Sigmoid colon (tissue), 7 donors: Measurements from ENCODE around the gene BCL6B. TPM values are rescaled to one million over a fixed set of nuclear protein-coding genes. Genes with fewer than 3 reads are reported as not detected.
"Not testable (repeated sequence)": the region's sequence is repeated elsewhere in the genome, so short reads cannot be mapped to it uniquely, and the experiment has no call there.

Experiments used
- DNase-seq: peaks from one replicate; pipeline ENCODE4 v3.0.0-alpha.2; 2019
- H3K27ac ChIP-seq, 4 donors: fragments of 200-600 bp; sonication (generic); one replicate each; pipeline ENCODE4 v1.5.1; 2016 to 2019; ENCODE audit warnings: mild to moderate bottlenecking in 1 of 4
- H3K27me3 ChIP-seq, 3 donors: fragments of 200-600 bp; sonication (generic); one replicate each; pipeline ENCODE4 v1.5.1; 2019; ENCODE audit warnings: mild to moderate bottlenecking in 1 of 3
- H3K36me3 ChIP-seq, 4 donors: fragments of 200-600 bp; sonication (generic); one replicate each; pipeline ENCODE4 v1.5.1; 2016 to 2019
- H3K4me1 ChIP-seq, 4 donors: fragments of 200-600 bp; sonication (generic); one replicate each; pipeline ENCODE4 v1.5.1; 2017 to 2019
- H3K4me3 ChIP-seq, 4 donors: fragments of 200-600 bp; sonication (generic); one replicate each; pipeline ENCODE4 v1.5.1; 2017 to 2019; ENCODE audit warnings: mild to moderate bottlenecking in 2 of 4, moderate library complexity in 1 of 4
- H3K9me3 ChIP-seq, 4 donors: fragments of 200-600 bp in 3 of 4; sonication (generic) in 3 of 4; one replicate each; pipeline versions ENCODE4 v1.5.1 to v1.6.1; 2013 to 2019
- EP300 ChIP-seq, 4 donors: sonication (generic); formaldehyde crosslinking; IDR thresholded peaks; one replicate each; pipeline ENCODE4 v1.6.1; 2017; ENCODE audit warnings: antibody characterized with exemption in 4 of 4
- POLR2A ChIP-seq, 2 donors: fragments of 450-650 bp; IDR thresholded peaks; one replicate each; pipeline ENCODE4 v1.6.1; 2016; ENCODE audit warnings: antibody characterized with exemption in 2 of 2, mild to moderate bottlenecking in 2 of 2, moderate library complexity in 2 of 2
- POLR2AphosphoS5 ChIP-seq, 4 donors: sonication (generic); formaldehyde crosslinking; IDR thresholded peaks; one replicate each; pipeline ENCODE4 v1.6.1; 2017; ENCODE audit warnings: antibody characterized with exemption in 4 of 4
- WGBS, 2 donors: extraction: QIAGEN DNeasy Blood & Tissue Kit; methylation state at CpG; one replicate each; pipeline ENCODE4 v1.1.7; 2013; 5-methylcytosine and 5-hydroxymethylcytosine counted together
- intact Hi-C: fragments of 100-400 bp; cut with DNase I; formaldehyde crosslinking; loops from one replicate; pipeline ENCODE4 v1.15.1; 2023
- polyA plus RNA-seq, 3 donors: library from polyadenylated mRNA; stranded (reverse); fragments of 200-250 nt; gene quantifications; one replicate each; pipeline ENCODE4 v1.2.3, GENCODE V29; 2013
- total RNA-seq, 4 donors: library from RNA; depleted of rRNA; stranded (reverse); fragments of >200 nt; gene quantifications; one replicate each; pipeline ENCODE4 v1.1.0, GENCODE V29; 2016
- TF ChIP-seq, protein P1 (sequence below), 4 experiments: fragments of 450-650 bp in 3 of 4; fragments of 200-600 bp in 1 of 4; IDR thresholded peaks; one replicate each; pipeline ENCODE4 v1.5.1; 2016 to 2019; ENCODE audit warnings: antibody characterized with exemption in 4 of 4, mild to moderate bottlenecking in 3 of 4, moderate library complexity in 2 of 4
- donor health status: healthy with polysubstance abuse.
- donor health status: Bipolar disorder and iron deficiency.
- donor health status: healthy.

Gene BCL6B
- total and polyA plus RNA-seq, 7 donors: 0.46 to 3.6 (median 2.6) TPM

- no peak for TF ChIP-seq POLR2A (IDR thresholded peaks at IDR 0.05)
- TF ChIP-seq POLR2AphosphoS5 (IDR thresholded peaks at IDR 0.05): peak in 1 of 4 donors; percentile 20
- TF ChIP-seq, protein P1, sequence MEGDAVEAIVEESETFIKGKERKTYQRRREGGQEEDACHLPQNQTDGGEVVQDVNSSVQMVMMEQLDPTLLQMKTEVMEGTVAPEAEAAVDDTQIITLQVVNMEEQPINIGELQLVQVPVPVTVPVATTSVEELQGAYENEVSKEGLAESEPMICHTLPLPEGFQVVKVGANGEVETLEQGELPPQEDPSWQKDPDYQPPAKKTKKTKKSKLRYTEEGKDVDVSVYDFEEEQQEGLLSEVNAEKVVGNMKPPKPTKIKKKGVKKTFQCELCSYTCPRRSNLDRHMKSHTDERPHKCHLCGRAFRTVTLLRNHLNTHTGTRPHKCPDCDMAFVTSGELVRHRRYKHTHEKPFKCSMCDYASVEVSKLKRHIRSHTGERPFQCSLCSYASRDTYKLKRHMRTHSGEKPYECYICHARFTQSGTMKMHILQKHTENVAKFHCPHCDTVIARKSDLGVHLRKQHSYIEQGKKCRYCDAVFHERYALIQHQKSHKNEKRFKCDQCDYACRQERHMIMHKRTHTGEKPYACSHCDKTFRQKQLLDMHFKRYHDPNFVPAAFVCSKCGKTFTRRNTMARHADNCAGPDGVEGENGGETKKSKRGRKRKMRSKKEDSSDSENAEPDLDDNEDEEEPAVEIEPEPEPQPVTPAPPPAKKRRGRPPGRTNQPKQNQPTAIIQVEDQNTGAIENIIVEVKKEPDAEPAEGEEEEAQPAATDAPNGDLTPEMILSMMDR (IDR thresholded peaks at IDR 0.05): no peak
- H3K36me3 ChIP-seq: no peaks in the 10 kb centered on the region
- peak within 1 kb of the TSS in 3 of 4 donors; percentile 19 to 58 (median 43) for H3K27ac ChIP-seq
- intact Hi-C loops: no loop called here
- DNase-seq: no peak
- 2% methylated on average over 58 of the region's 58 CpGs for WGBS, 2 donors
- H3K27me3 ChIP-seq: peaks cover 15 to 36% (median 26%) of the 10 kb centered on the region in 3 donors
- H3K4me1 ChIP-seq: peaks cover 0 to 39% (median 33%) of the 10 kb centered on the region in 4 donors
- H3K4me3 ChIP-seq: peak within 1 kb of the TSS; percentile 12 to 53 (median 43)
- H3K9me3 ChIP-seq: no peaks in the 10 kb centered on the region
Measured at GRCh38 chr17:7043497-7044198, 20.8 kb downstream of the BCL6B start, which contains the start of gene SLC16A11. SLC16A11 (minus strand) TSS chr17:7044092; CDS start chr17:7043513, 579 bp downstream.

- intact Hi-C loops: loop anchor here (1.0 kb wide), 1 partner anchor 91 kb away; no protein-coding TSS in a partner anchor
- H3K4me1 ChIP-seq: peaks cover 0 to 39% (median 33%) of the 10 kb centered on the region in 4 donors
- H3K4me3 ChIP-seq: peak overlapping the region in 2 of 4 donors; percentile 43
- WGBS, 2 donors: 5 to 23% methylated on average over 5 of the region's 5 CpGs
- peaks cover 15 to 36% (median 26%) of the 10 kb centered on the region in 3 donors for H3K27me3 ChIP-seq
- no peak for TF ChIP-seq POLR2AphosphoS5 (IDR thresholded peaks at IDR 0.05)
- TF ChIP-seq, protein P1 (IDR thresholded peaks at IDR 0.05): peak; percentile 63 to 77 (median 70)
- no peak for DNase-seq
- H3K9me3 ChIP-seq: no peaks in the 10 kb centered on the region
- peak overlapping the region; percentile 46 to 82 (median 78) for H3K27ac ChIP-seq
- no peaks in the 10 kb centered on the region for H3K36me3 ChIP-seq
Measured at GRCh38 chr17:7045492-7046126, 22.8 kb downstream of the BCL6B start.

DNA sequence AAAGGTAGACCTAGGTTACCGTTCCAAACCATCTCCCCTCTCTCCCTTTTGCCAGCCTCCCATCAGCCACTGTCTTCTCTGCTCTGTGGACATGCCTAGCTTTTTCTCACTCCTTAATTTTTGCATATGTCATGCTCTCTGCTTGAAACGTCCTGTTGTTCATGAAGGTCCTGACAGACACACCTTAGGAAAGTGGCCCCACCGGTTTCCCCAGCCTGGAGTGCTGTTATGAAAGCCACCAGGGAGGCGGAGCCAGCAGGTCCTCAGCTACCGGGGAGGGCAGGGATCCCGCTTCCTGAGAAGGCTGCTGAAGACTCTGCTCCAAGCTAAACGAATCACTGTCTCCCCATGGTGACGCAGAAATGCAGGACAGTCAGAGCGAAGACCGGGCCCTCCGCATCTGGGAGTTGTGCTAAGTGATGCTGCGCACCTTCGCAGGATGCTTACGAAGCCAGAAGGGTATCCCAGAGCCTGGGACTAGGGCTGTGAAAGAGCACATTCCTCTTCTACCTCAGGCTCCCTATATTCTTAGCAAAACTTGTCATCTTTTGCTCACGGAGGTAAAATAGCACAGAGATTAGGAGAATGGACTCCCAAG, 23.4 kb downstream of the BCL6B start:
- H3K27me3 ChIP-seq: peaks cover 15 to 36% (median 26%) of the 10 kb centered on the region in 3 donors
- DNase-seq: no peak

DNA sequence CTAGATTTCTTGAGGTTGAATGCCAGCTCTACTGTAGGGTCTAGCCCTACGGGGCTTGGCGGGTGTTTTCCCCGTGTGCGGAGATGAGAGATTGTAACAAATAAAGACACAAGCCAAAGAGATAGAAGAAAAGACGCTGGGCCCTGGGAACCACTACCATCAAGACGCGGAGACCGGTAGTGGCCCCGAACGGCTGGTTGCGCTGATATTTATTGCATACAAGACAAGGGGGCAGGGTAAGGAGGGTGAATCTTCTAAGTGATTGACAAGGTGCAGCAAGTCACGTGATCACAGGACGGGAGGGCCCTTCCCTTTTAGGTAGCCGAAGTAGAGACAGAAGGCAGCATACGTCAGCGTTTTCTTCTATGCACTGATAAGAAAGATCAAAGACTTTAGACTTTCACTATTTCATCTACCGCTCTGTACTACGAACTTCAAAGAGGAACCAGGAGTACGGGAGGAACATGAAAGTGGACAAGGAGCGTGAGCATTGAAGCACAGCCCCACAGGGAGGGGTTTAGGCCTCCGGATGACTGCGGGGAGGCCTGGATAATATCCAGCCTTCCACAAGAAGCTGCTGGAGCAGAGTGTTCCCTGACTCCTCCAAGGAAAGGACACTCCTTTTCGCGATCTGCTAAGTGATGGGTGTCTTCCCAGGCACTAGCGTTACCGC, 24.0 kb downstream of the BCL6B start:
- H3K9me3 ChIP-seq, intact Hi-C loops, H3K36me3 ChIP-seq: not testable (repeated sequence)
- TF ChIP-seq POLR2AphosphoS5 (IDR thresholded peaks at IDR 0.05) (peak; percentile 61 to 81 (median 73)), EP300 (IDR thresholded peaks at IDR 0.05) (peak in 1 of 4 donors; percentile 58)
- Histone ChIP-seq H3K4me1 (peaks cover 0 to 39% (median 33%) of the 10 kb centered on the region in 4 donors), H3K4me3 (peak overlapping the region; percentile 12 to 43 (median 34)), H3K27me3 (peaks cover 15 to 32% (median 26%) of the 10 kb centered on the region in 3 donors), H3K27ac (peak overlapping the region; percentile 46 to 82 (median 78))
- peak; percentile 82 for DNase-seq
- 8 to 11% methylated on average over 26 of the region's 26 CpGs for WGBS, 2 donors

More for the DNA sequence above, 23.4 kb downstream of the BCL6B start:
- WGBS, 2 donors: 3 to 10% methylated on average over 15 of the region's 15 CpGs
- no peak for TF ChIP-seq POLR2AphosphoS5 (IDR thresholded peaks at IDR 0.05)
- TF ChIP-seq, protein P1 (IDR thresholded peaks at IDR 0.05): no peak
- TF ChIP-seq EP300 (IDR thresholded peaks at IDR 0.05): no peak
- no peak for TF ChIP-seq POLR2A (IDR thresholded peaks at IDR 0.05)
- peaks cover 0 to 39% (median 33%) of the 10 kb centered on the region in 4 donors for H3K4me1 ChIP-seq
- peak overlapping the region; percentile 46 to 82 (median 78) for H3K27ac ChIP-seq
- no peaks in the 10 kb centered on the region for H3K9me3 ChIP-seq
- no peaks in the 10 kb centered on the region for H3K36me3 ChIP-seq
- intact Hi-C loops: no loop called here
- peak overlapping the region in 3 of 4 donors; percentile 24 to 43 (median 43) for H3K4me3 ChIP-seq
